ENCODE results near the gene TMEM219.

Gene TMEM219

DNA sequence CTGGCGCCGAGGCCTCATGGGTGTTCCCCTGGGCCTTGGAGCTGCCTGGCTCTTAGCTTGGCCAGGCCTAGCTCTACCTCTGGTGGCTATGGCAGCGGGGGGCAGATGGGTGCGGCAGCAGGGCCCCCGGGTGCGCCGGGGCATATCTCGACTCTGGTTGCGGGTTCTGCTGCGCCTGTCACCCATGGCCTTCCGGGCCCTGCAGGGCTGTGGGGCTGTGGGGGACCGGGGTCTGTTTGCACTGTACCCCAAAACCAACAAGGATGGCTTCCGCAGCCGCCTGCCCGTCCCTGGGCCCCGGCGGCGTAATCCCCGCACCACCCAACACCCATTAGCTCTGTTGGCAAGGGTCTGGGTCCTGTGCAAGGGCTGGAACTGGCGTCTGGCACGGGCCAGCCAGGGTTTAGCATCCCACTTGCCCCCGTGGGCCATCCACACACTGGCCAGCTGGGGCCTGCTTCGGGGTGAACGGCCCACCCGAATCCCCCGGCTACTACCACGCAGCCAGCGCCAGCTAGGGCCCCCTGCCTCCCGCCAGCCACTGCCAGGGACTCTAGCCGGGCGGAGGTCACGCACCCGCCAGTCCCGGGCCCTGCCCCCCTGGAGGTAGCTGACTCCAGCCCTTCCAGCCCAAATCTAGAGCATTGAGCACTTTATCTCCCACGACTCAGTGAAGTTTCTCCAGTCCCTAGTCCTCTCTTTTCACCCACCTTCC is 25.6 kb downstream of the TMEM219 start:
- Histone ChIP-seq H3K79me2 (ENCODE audit: insufficient read depth, low read length) (no peaks in the 10 kb centered on the region), H3F3A (ENCODE audit: low read depth) (0 out of 2 replicates have a peak, but pooled peaks cover 3% of the 10 kb centered on the region), H3K4me2 (ENCODE audit: low read depth, low read length, poor library complexity, severe bottlenecking) (no peak overlapping the region), H3K9me3 (ENCODE audit: insufficient read depth, low read depth, low read length) (no peaks in the 10 kb centered on the region), H3K9ac (ENCODE audit: low read depth, low read length, poor library complexity, severe bottlenecking) (no peak overlapping the region), H3K36me3 (ENCODE audit: insufficient read depth, low read length) (peaks cover 83% of the 10 kb centered on the region; the same call in 1 of the 2 replicates), H3K9me2 (replicated peaks; ENCODE audit: low read depth, low read length) (no peaks in the 10 kb centered on the region), H4K20me1 (ENCODE audit: insufficient read depth, low read length, poor library complexity, severe bottlenecking) (no peaks in the 10 kb centered on the region), H2AFZ (ENCODE audit: low read length) (no peak overlapping the region), H3K4me3 (ENCODE audit: low read length, poor library complexity, severe bottlenecking) (no peak overlapping the region), H3K27me3 (ENCODE audit: insufficient read depth, low read length, poor library complexity, severe bottlenecking) (no peaks in the 10 kb centered on the region), H3K4me1 (ENCODE audit: insufficient read depth, low read length, poor library complexity, severe bottlenecking) (no peaks in the 10 kb centered on the region)
- TF ChIP-seq EZH2phosphoT487 (IDR thresholded peaks at IDR 0.05; ENCODE audit: borderline replicate concordance), result no peak
- TF ChIP-seq, protein P1, sequence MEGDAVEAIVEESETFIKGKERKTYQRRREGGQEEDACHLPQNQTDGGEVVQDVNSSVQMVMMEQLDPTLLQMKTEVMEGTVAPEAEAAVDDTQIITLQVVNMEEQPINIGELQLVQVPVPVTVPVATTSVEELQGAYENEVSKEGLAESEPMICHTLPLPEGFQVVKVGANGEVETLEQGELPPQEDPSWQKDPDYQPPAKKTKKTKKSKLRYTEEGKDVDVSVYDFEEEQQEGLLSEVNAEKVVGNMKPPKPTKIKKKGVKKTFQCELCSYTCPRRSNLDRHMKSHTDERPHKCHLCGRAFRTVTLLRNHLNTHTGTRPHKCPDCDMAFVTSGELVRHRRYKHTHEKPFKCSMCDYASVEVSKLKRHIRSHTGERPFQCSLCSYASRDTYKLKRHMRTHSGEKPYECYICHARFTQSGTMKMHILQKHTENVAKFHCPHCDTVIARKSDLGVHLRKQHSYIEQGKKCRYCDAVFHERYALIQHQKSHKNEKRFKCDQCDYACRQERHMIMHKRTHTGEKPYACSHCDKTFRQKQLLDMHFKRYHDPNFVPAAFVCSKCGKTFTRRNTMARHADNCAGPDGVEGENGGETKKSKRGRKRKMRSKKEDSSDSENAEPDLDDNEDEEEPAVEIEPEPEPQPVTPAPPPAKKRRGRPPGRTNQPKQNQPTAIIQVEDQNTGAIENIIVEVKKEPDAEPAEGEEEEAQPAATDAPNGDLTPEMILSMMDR (conservative IDR thresholded peaks at IDR 0.05; ENCODE audit: low read length), result no peak

DNA sequence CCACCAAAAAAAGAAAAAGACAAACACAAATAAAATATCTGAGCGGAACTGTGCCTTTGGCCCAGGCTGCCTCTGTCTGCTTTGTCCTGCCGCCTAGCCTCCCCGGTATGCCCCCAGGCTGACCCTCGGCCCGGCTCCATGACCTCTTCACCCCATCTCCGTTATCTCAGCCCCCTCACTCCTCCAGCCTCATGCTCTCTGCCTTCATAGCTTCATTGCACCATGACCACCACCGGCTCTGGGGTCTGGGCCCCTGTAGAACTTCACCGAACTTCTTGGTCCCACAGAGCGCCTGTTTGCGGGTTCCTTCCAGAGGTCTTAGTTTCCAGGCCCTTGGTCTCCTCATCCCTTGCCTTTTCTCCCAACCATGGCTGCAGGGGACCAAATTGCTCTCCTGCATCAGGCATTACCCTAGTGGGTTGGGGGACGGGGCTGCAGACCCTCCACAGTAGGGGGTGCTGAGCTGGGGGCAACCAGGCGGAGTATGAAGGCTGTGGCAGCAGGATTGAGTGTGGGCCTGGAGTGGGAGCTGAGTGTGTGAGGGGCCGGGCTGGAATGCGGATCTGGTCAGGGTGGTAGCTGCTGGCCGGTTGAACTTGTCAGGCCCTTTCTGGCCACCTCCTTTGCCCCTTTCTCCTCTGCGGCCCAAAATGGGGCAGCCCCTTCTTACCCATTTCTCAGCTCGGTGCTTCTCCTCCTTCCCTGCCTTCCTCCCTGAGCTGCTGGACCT is 26.6 kb downstream of the TMEM219 start:
- Histone ChIP-seq H3K4me1 (ENCODE audit: insufficient read depth, low read length, poor library complexity, severe bottlenecking) (no peaks in the 10 kb centered on the region), H3K4me3 (ENCODE audit: low read length, poor library complexity, severe bottlenecking) (no peak overlapping the region), H3K9me2 (replicated peaks; ENCODE audit: low read depth, low read length) (no peaks in the 10 kb centered on the region), H3K9ac (ENCODE audit: low read depth, low read length, poor library complexity, severe bottlenecking) (no peak overlapping the region), H2AFZ (ENCODE audit: low read length) (no peak overlapping the region), H3K36me3 (ENCODE audit: insufficient read depth, low read length) (peaks cover 77% of the 10 kb centered on the region; the same call in 1 of the 2 replicates), H3K79me2 (ENCODE audit: insufficient read depth, low read length) (peaks cover under 1% of the 10 kb centered on the region; the same call in 1 of the 2 replicates), H3F3A (ENCODE audit: low read depth) (0 out of 2 replicates have a peak, but pooled peaks cover 3% of the 10 kb centered on the region), H4K20me1 (ENCODE audit: insufficient read depth, low read length, poor library complexity, severe bottlenecking) (no peaks in the 10 kb centered on the region), H3K4me2 (ENCODE audit: low read depth, low read length, poor library complexity, severe bottlenecking) (no peak overlapping the region), H3K27me3 (ENCODE audit: insufficient read depth, low read length, poor library complexity, severe bottlenecking) (no peaks in the 10 kb centered on the region), H3K9me3 (ENCODE audit: insufficient read depth, low read depth, low read length) (no peaks in the 10 kb centered on the region)
- TF ChIP-seq, protein P1 (conservative IDR thresholded peaks at IDR 0.05; ENCODE audit: low read length), result no peak
- TF ChIP-seq EZH2phosphoT487 (IDR thresholded peaks at IDR 0.05; ENCODE audit: borderline replicate concordance), result no peak

DNA sequence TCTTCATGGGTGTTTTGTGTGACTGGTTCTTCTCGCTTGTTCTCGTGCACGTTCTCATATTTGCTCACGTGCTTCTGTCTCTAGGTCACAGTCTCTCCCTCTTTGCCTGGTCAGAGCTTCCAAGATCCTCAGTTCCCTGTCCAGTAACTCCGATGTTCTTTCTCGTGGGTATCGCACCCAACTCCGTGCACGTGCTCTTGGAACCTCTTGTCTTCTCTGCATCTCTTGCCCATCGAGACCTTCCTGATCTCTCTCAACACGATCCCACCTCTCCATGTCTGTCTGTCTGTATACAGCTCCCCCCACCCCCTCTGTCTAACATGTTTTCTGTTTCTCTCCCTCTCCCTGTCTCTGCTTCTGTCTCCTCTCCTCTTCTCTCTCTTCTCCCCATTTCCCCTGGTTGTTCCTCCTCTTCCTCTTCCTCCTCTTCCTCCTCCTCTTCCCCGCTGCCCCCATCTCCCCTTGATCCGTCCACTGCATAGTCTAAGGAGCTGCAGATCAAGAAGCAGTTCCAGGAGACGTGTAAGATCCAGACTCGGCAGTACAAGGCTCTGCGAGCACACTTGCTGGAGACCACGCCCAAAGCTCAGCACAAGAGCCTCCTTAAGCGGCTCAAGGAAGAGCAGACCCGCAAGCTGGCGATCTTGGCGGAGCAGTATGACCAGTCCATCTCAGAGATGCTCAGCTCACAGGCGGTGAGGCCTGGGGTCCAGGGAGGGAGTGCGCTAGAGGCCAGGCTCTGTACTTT is 27.4 kb downstream of the TMEM219 start:
- Histone ChIP-seq H2AFZ (ENCODE audit: low read length) (no peak overlapping the region), H3K4me3 (ENCODE audit: low read length, poor library complexity, severe bottlenecking) (no peak overlapping the region), H3F3A (ENCODE audit: low read depth) (0 out of 2 replicates have a peak, but pooled peaks cover 3% of the 10 kb centered on the region), H3K4me1 (ENCODE audit: insufficient read depth, low read length, poor library complexity, severe bottlenecking) (peaks cover 6% of the 10 kb centered on the region), H3K79me2 (ENCODE audit: insufficient read depth, low read length) (peaks cover 8% of the 10 kb centered on the region), H3K9ac (ENCODE audit: low read depth, low read length, poor library complexity, severe bottlenecking) (no peak overlapping the region), H4K20me1 (ENCODE audit: insufficient read depth, low read length, poor library complexity, severe bottlenecking) (peaks cover 4% of the 10 kb centered on the region), H3K27me3 (ENCODE audit: insufficient read depth, low read length, poor library complexity, severe bottlenecking) (no peaks in the 10 kb centered on the region), H3K9me2 (replicated peaks; ENCODE audit: low read depth, low read length) (no peaks in the 10 kb centered on the region), H3K9me3 (ENCODE audit: insufficient read depth, low read depth, low read length) (no peaks in the 10 kb centered on the region), H3K36me3 (ENCODE audit: insufficient read depth, low read length) (peaks cover 72% of the 10 kb centered on the region; the same call in 1 of the 2 replicates), H3K4me2 (ENCODE audit: low read depth, low read length, poor library complexity, severe bottlenecking) (no peak overlapping the region)
- TF ChIP-seq EZH2phosphoT487 (IDR thresholded peaks at IDR 0.05; ENCODE audit: borderline replicate concordance), result no peak
- TF ChIP-seq, protein P1 (conservative IDR thresholded peaks at IDR 0.05; ENCODE audit: low read length), result no peak

Measured in Loucy (cell line).